ENCODE data around the gene STX1B.

DNA sequence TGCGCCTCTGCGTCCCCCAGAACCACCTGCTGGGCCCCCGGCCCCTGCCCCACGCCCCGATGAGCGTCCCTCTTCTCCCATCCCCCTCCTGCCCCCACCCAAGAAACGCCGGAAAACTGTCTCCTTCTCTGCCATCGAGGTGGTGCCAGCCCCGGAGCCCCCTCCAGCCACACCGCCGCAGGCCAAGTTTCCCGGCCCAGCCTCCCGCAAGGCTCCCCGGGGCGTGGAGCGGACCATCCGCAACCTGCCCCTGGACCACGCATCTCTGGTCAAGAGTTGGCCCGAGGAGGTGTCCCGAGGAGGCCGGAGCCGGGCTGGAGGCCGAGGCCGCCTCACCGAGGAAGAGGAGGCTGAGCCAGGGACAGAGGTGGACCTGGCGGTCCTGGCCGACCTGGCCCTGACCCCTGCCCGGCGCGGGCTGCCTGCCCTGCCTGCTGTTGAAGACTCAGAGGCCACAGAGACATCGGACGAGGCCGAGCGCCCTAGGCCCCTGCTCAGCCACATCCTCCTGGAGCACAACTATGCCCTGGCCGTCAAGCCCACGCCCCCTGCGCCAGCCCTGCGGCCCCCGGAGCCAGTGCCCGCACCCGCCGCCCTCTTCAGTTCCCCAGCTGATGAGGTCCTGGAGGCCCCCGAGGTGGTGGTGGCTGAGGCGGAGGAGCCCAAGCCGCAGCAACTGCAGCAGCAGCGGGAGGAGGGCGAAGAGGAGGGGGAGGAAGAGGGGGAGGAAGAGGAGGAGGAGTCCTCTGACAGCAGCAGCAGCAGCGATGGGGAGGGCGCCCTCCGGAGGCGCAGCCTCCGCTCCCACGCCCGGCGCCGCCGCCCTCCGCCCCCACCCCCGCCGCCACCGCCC is 31.0 kb downstream of the STX1B start:
- TF ChIP-seq, protein P1, sequence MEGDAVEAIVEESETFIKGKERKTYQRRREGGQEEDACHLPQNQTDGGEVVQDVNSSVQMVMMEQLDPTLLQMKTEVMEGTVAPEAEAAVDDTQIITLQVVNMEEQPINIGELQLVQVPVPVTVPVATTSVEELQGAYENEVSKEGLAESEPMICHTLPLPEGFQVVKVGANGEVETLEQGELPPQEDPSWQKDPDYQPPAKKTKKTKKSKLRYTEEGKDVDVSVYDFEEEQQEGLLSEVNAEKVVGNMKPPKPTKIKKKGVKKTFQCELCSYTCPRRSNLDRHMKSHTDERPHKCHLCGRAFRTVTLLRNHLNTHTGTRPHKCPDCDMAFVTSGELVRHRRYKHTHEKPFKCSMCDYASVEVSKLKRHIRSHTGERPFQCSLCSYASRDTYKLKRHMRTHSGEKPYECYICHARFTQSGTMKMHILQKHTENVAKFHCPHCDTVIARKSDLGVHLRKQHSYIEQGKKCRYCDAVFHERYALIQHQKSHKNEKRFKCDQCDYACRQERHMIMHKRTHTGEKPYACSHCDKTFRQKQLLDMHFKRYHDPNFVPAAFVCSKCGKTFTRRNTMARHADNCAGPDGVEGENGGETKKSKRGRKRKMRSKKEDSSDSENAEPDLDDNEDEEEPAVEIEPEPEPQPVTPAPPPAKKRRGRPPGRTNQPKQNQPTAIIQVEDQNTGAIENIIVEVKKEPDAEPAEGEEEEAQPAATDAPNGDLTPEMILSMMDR (IDR thresholded peaks at IDR 0.05) = no peak
- TF ChIP-seq POLR2AphosphoS5 (IDR thresholded peaks at IDR 0.05) (no peak), POLR2A (IDR thresholded peaks at IDR 0.05) (no peak)
